Choroid plexus epithelial cell (primary cell): ENCODE measurements around the gene CARD19.
"Not testable (repeated sequence)": the region's sequence is repeated elsewhere in the genome, so short reads cannot be mapped to it uniquely, and the experiment has no call there.

Experiments used
- DNase-seq: peaks from one replicate; pipeline ENCODE4 v3.0.0-alpha.2; 2010; ENCODE audit warnings: low read depth
- H3K4me3 ChIP-seq: 2 replicates; pipeline ENCODE4 v1.5.1; 2011; ENCODE audit warnings: low read depth, mild to moderate bottlenecking, control low read depth, low read length, moderate library complexity
- CTCF ChIP-seq: conservative IDR thresholded peaks from 2 replicates; pipeline ENCODE4 v1.5.1; 2011; ENCODE audit warnings: low read depth, mild to moderate bottlenecking, control low read depth, inconsistent platforms, low read length, moderate library complexity

The CARD19 gene

GRCh38 chr9:93136011-93136440, 40.0 kb downstream of the CARD19 start:
- no peak overlapping the region for H3K4me3 ChIP-seq
- TF ChIP-seq CTCF = no peak

GRCh38 chr9:93137362-93137761, 41.3 kb downstream of the CARD19 start:
- TF ChIP-seq CTCF = no peak
- no peak for DNase-seq
- no peak overlapping the region for H3K4me3 ChIP-seq

More at GRCh38 chr9:93136011-93136440, 40.0 kb downstream of the CARD19 start:
- DNase-seq = peak; percentile 75

GRCh38 chr9:93138171-93138764, 42.3 kb downstream of the CARD19 start:
- no peak overlapping the region for H3K4me3 ChIP-seq
- no peak for TF ChIP-seq CTCF
- no peak for DNase-seq

- TF ChIP-seq CTCF = no peak
- DNase-seq = no peak
- H3K4me3 ChIP-seq = no peak overlapping the region
Observed at GRCh38 chr9:93139365-93140182, 43.6 kb downstream of the CARD19 start.

- no peak overlapping the region for H3K4me3 ChIP-seq
- DNase-seq = no peak
- TF ChIP-seq CTCF = no peak
Observed at GRCh38 chr9:93141771-93142483, 45.9 kb downstream of the CARD19 start.

- H3K4me3 ChIP-seq = no peak overlapping the region
- TF ChIP-seq CTCF = no peak
- no peak for DNase-seq
Observed at GRCh38 chr9:93143830-93144530, 48.0 kb downstream of the CARD19 start.

- H3K4me3 ChIP-seq, DNase-seq: not testable (repeated sequence)
Observed at GRCh38 chr9:93146696-93147095, 50.7 kb downstream of the CARD19 start.
